ENCODE measurements around the gene ZNF518A. TPM values are rescaled to one million over a fixed set of nuclear protein-coding genes. Genes with fewer than 3 reads are reported as not detected.
A peak's percentile ranks its signal among the peaks of the same experiment; 100 is the strongest.

The ZNF518A gene
- total and polyA plus RNA-seq, 9 of the 15 experiments (the other 6 are each of a cell fraction or from before 2014, with no cell fraction given), result 6.3 to 30.0 (median 17.4) TPM

GRCh38 chr10:96107623-96108038 lies 22.5 kb upstream of the ZNF518A start (continued):
- no peak for TF ChIP-seq ZNF12 (CRISPR knock-in tag; IDR thresholded peaks at IDR 0.05)
- TF ChIP-seq RNF2 (IDR thresholded peaks at IDR 0.05), result no peak
- no peak for TF ChIP-seq RBM25 (IDR thresholded peaks at IDR 0.05; ENCODE audit: low read depth, low read length, severe bottlenecking)
- no peak for TF ChIP-seq LCOR (CRISPR knock-in tag; IDR thresholded peaks at IDR 0.05)
- no peak for TF ChIP-seq ZBTB17 (CRISPR knock-in tag; IDR thresholded peaks at IDR 0.05)
- peak; percentile 53; the same call in 1 of the 2 replicates for TF ChIP-seq DDX20 (tag; IDR thresholded peaks at IDR 0.05; ENCODE audit: low read depth)
- 0 out of 2 replicates have a peak, but pooled peaks have one; percentile 35 for TF ChIP-seq ZNF449 (CRISPR knock-in tag; IDR thresholded peaks at IDR 0.05)
- TF ChIP-seq SMARCB1 (IDR thresholded peaks at IDR 0.05; ENCODE audit: insufficient read length, low read depth), result no peak
- no peak for TF ChIP-seq BDP1 (IDR thresholded peaks at IDR 0.05; ENCODE audit: insufficient read depth, insufficient read length)
- no peak for TF ChIP-seq ZNF318 (IDR thresholded peaks at IDR 0.05; ENCODE audit: borderline replicate concordance in 1 of 2, low read depth in 1 of 2)
- no peak for TF ChIP-seq FOXK2 (conservative IDR thresholded peaks at IDR 0.05 in 1 of 2, IDR thresholded peaks at IDR 0.05 in 1 of 2; ENCODE audit: low read depth in 2 of 2)
- TF ChIP-seq ZNF655 (CRISPR knock-in tag; IDR thresholded peaks at IDR 0.05), result no peak
- no peak for TF ChIP-seq PHF20 (IDR thresholded peaks at IDR 0.05; ENCODE audit: partially characterized antibody)
- no peak for TF ChIP-seq NFIX (CRISPR knock-in tag; IDR thresholded peaks at IDR 0.05; ENCODE audit: low read depth)
- TF ChIP-seq ZSCAN32 (CRISPR knock-in tag; IDR thresholded peaks at IDR 0.05), result no peak
- peak; percentile 66; the same call in 1 of the 2 replicates for TF ChIP-seq PYGO2 (tag; IDR thresholded peaks at IDR 0.05)
- no peak for TF ChIP-seq SIN3A (IDR thresholded peaks at IDR 0.05; ENCODE audit: borderline replicate concordance in 2 of 2, control insufficient read depth in 1 of 2, low read depth in 2 of 2, low read length in 2 of 2)
- no peak for TF ChIP-seq SRSF1 (IDR thresholded peaks at IDR 0.05; ENCODE audit: low read depth, low read length)
